ENCODE data around the gene COA8.
A peak's percentile ranks its signal among the peaks of the same experiment; 100 is the strongest.

COA8 gene

GRCh38 chr14:103526247-103526913, 36.4 kb upstream of the COA8 start:
- no peak for DNase-seq (ENCODE audit: low read depth)

- no peak for DNase-seq (ENCODE audit: low read depth)
Measured at GRCh38 chr14:103526914-103527248, 35.9 kb upstream of the COA8 start.

- DNase-seq (ENCODE audit: low read depth) = no peak
Measured at GRCh38 chr14:103527408-103528145, 35.2 kb upstream of the COA8 start.

- DNase-seq (ENCODE audit: low read depth) = no peak
Measured at GRCh38 chr14:103528146-103528586, 34.6 kb upstream of the COA8 start.

- peak; percentile 59 for DNase-seq (ENCODE audit: low read depth)
Measured at GRCh38 chr14:103528587-103529382, 34.0 kb upstream of the COA8 start, which contains the start of gene TRMT61A. TSS of gene TRMT61A (plus strand) at chr14:103529196. CDS start at chr14:103529979, 783 bp downstream.

- no peak for DNase-seq (ENCODE audit: low read depth)
Measured at GRCh38 chr14:103529383-103530365, 33.1 kb upstream of the COA8 start.

GRCh38 chr14:103530390-103530789, 32.4 kb upstream of the COA8 start:
- DNase-seq (ENCODE audit: low read depth) = no peak

GRCh38 chr14:103530831-103531230, 31.9 kb upstream of the COA8 start:
- DNase-seq (ENCODE audit: low read depth) = no peak

GRCh38 chr14:103531421-103532215, 31.1 kb upstream of the COA8 start:
- no peak for DNase-seq (ENCODE audit: low read depth)

GRCh38 chr14:103532216-103533136, 30.3 kb upstream of the COA8 start:
- DNase-seq (ENCODE audit: low read depth) = no peak

GRCh38 chr14:103533137-103533998, 29.4 kb upstream of the COA8 start:
- DNase-seq (ENCODE audit: low read depth) = no peak

GRCh38 chr14:103533999-103534575, 28.7 kb upstream of the COA8 start:
- DNase-seq (ENCODE audit: low read depth) = no peak

GRCh38 chr14:103534576-103535061, 28.1 kb upstream of the COA8 start:
- DNase-seq (ENCODE audit: low read depth) = no peak

- DNase-seq (ENCODE audit: low read depth) = no peak
Measured at GRCh38 chr14:103535081-103535890, 27.5 kb upstream of the COA8 start.

GRCh38 chr14:103535891-103536565, 26.7 kb upstream of the COA8 start:
- DNase-seq (ENCODE audit: low read depth) = no peak

- DNase-seq (ENCODE audit: low read depth) = no peak
Measured at GRCh38 chr14:103536693-103537092, 26.1 kb upstream of the COA8 start.

All from HS-27A (cell line).